A673 (cell line): ENCODE data around the gene CRACDL.

Source experiments
- EZH2 ChIP-seq: fragments of 200-600 bp; sonication (generic); IDR thresholded peaks from 2 replicates; pipeline ENCODE4 v1.6.1; 2017; ENCODE audit warnings: borderline replicate concordance, low read depth, mild to moderate bottlenecking, mixed read lengths, antibody characterized with exemption, low read length; ENCODE audit not compliant: poor library complexity, severe bottlenecking
- TF ChIP-seq, protein P1 (sequence below): fragments of 300-800, 200-600 bp; sonication (generic); conservative IDR thresholded peaks from 2 replicates; pipeline ENCODE4 v1.5.1; 2017; ENCODE audit warnings: low read depth, mild to moderate bottlenecking, antibody characterized with exemption, low read length, moderate library complexity, mixed read lengths

- TF ChIP-seq, protein P1, sequence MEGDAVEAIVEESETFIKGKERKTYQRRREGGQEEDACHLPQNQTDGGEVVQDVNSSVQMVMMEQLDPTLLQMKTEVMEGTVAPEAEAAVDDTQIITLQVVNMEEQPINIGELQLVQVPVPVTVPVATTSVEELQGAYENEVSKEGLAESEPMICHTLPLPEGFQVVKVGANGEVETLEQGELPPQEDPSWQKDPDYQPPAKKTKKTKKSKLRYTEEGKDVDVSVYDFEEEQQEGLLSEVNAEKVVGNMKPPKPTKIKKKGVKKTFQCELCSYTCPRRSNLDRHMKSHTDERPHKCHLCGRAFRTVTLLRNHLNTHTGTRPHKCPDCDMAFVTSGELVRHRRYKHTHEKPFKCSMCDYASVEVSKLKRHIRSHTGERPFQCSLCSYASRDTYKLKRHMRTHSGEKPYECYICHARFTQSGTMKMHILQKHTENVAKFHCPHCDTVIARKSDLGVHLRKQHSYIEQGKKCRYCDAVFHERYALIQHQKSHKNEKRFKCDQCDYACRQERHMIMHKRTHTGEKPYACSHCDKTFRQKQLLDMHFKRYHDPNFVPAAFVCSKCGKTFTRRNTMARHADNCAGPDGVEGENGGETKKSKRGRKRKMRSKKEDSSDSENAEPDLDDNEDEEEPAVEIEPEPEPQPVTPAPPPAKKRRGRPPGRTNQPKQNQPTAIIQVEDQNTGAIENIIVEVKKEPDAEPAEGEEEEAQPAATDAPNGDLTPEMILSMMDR, result no peak
- TF ChIP-seq EZH2, result no peak
These were observed 64.5 kb downstream of the CRACDL start for GRCh38 chr2:98871506-98871905.
